GM04503 (cell line): ENCODE measurements around the gene SLC36A2.

Experiments
- DNase-seq: peaks from one replicate; pipeline ENCODE4 v3.0.0-alpha.2; 2012; ENCODE audit warnings: low read depth

The SLC36A2 gene

DNA sequence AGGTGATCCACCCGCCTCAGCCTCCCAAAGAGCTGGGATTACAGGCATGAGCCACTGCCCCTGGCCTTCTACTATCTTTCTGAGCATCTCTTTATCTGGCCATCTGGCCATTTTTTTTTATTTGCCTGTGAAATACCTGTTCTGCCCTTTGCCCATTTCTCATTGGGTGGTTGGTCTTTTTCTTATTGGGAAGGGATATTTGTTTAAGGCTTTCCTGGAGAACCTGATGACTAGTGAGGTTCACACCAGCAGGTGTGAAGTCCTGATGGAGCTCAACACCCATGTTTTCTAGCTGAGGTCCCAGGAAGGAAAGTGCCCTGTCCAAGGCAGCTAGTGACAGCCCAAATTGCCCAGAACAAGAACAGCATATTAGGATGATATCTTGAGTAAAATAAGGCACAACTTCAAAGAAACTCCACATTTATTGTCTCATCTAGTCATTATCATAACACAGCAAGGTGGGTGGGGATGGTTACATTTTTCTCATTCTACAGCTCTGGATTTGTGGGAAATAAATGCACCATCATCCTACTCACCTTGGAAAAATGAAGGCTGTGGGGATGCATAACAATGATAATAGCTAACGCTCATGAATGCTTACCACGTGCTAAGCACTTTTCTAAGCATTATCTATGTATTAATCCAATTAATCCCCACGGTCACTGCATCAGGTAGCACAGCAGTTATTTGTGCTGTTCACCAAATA is 64.1 kb downstream of the SLC36A2 start:
- DNase-seq, result no peak

DNA sequence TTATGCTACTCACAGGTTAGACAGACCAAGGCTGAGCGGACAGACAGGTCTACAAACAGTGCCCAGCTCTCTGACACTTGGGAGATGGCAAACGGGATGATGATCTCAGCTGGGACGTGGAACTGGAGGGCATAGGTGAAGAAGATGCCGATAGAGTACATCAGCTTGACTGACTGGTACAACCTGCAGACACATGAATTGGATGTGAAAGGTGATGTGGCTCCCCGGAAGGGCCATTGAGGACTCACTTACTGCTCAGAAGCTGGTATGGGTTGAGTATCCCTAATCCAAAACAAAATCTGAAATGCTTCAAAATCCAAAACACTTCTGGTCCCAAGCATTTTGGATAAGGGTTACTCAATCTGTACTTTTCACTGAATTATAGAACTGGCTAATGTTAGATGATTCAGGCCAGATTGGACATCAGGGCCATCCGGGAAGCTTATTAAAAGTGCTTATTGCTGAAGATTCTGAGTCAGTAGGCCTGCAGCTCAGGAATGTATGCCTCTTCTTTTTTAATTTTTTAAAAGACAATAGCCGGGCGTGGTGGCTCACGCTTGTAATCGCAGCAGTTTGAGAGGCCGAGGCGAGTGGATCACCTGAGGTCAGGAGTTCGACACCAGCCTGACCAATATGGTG is 66.2 kb downstream of the SLC36A2 start:
- no peak for DNase-seq

DNA sequence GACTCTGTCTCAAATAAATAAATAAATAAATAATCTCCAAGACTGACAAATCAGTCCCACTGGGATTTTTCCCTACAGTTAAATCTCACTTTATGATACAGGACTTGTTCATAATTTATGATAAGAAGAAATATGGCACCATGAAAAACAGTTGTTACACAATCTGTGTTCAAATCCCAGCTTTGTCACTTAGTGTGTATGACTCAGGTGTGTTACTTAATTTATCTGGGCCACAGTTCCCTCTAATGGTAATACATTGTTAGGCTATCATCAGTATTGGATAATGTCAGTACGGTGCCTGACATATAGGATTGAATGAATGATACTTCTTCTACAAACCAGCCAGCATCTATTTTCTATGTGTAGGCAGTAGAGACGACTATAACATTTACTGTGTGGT is 66.9 kb downstream of the SLC36A2 start:
- DNase-seq, result no peak

DNA sequence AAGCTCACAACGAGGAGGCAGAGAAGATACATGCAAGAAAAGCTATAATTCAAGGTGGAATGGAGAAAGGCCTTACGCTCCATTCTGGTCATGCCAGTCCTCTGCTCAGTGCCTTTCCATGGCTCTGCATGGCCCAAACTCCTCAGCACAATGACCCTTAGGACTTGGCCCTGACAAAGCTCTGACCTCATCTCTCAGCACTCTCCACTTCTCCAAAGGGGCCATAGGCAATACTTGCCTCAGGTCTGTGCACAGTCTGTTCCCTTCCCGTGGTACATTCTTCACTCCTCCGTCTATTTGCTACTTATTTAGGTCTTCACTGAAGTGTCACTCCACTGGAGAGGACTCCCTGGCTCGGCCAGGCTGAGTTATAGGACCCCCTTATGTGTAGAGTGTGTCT is 68.5 kb downstream of the SLC36A2 start:
- DNase-seq, result no peak

DNA sequence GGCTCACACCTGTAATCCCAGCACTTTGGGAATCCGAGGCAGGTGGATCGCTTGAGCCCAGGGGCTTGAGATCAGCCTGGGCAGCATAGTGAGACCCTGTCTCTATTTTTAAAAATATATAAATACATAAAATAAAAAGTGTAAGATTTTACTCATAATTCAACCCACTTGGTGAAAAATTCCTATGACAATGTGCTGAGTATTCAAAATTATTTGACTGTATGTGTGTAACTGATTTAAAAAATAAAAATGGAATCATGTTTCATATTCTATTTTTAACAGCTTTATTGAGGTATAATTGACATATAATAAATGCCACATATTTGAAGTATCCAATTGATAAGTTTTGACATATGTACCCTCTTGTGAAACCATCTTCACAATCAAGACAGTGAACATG is 71.6 kb downstream of the SLC36A2 start:
- DNase-seq, result no peak

DNA sequence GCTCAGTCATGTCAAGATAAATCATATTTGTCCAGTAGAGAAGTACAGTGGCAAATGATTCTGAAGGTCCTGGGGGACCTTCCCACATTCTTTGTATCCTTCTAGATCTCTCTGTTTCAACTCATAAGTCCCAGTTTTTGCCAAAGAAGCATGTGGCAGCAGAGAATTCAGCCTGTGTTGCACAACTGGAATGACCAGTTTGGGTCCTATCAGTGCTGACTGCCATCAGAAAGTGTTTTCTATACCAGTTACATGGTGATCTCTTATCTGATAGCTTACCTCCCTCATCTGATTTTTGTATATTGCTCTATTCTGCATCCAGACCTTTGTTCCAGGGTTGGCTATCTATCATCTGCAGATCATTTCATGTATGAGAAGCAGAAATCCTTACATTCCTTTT is 72.7 kb downstream of the SLC36A2 start:
- DNase-seq, result no peak

DNA sequence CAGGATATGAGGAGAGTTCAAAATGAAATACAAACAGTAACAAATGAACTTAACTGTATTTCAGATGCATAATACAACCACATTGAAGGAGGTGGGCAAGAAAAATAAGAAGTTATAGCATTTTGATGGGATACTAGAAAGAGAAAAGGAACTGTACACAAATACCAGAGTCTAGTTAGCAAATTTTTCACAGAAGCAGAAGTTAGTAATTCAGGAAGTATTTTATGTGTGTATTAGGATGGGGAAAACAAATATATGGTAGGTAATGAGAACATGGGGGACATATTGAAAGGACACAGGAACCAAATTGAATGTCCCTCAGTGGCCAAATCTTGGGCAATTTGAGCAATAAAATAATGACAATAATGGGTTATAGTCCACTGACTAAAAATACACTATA is 76.0 kb downstream of the SLC36A2 start:
- no peak for DNase-seq

DNA sequence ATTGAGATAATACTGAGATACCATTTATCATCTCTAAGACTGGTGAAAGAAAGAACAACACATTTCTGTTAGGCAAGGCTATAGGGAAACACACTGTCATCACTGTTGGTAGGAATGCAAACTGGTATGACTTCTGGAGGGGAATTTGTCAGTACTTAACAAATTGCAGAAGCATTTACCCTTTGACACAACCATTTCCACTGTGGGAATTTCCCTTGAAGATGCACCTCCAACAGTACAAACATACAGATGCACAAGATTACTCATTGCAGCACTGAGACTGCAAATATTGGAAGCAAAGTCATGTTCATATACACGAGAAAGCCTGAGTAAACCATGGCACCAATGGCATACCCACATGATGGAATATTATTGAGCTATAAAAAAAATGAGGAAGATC is 76.8 kb downstream of the SLC36A2 start:
- DNase-seq, result no peak

DNA sequence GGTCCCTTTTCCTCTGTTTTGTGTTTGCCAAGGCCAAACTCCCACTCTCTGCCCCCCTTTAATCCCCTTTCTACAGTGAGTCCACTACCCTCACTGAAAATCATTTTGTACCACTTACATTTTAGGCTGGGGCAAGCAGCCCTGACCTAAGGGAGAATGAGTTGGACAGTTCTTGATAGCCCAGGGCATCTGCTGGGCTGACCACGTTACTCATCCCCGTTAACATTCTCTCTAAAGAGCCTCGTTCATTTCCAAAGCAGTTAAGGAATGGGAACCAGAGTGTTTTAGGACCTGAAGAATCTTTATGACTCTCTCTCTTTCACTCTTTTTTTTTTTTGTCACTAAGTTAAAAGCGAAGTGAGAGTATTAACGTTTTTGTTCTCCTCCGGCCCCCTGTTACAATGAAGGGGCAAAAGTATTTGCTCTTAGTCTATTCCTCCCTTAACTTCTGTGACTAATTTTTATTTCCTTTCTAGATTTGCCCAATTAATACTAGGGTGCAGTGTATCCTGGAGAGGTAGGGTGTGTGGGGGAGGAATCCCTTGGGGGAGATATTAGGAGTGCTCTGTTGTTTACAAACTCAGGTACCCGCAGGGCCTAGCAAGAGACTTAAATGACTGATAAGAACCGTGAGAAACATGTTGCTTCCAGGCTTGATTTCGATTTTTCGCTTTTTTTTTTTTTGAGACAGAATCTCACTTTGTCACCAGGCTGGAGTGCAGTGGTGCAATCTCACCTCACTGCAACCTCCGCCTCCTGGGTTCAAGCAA is 79.7 kb downstream of the SLC36A2 start:
- DNase-seq, result no peak
